HEK293 (cell line): Measurements from ENCODE around the gene OR5K2.

Experiments
- CTCF ChIA-PET: fragments of 350-600 bp; formaldehyde crosslinking; extraction: SDS; loops from one replicate; lab custom pipeline; 2021; ENCODE audit warnings: antibody characterized with exemption; lab: Yijun Ruan, JAX
- POLR2A ChIA-PET: fragments of 300-600 bp; formaldehyde crosslinking; extraction: SDS; loops from one replicate; lab custom pipeline; 2020; ENCODE audit warnings: antibody characterized with exemption, inconsistent platforms; lab: Yijun Ruan, JAX
- H3K27ac ChIP-seq: fragments of 200-500 bp; sonication (Bioruptor generic); 2 replicates; pipeline ENCODE4 v1.5.1; 2014; ENCODE audit warnings: low read depth, low read length, control low read depth, inconsistent platforms; ENCODE audit errors: extremely low read depth
- H3K36me3 ChIP-seq, 2 experiments: fragments of 200-500 bp in 1 of 2; sonication (Bioruptor generic) in 1 of 2; 1 replicate in 1 of 2; 2 replicates in 1 of 2; pipeline ENCODE4 v1.5.1; 2014 to 2017; ENCODE audit warnings: inconsistent platforms in 2 of 2, low read length in 2 of 2; ENCODE audit not compliant: control insufficient read depth in 2 of 2, insufficient read depth in 1 of 2
- H3K4me1 ChIP-seq: fragments of 200-500 bp; sonication (Bioruptor generic); 2 replicates; pipeline ENCODE4 v1.5.1; 2014; ENCODE audit warnings: mild to moderate bottlenecking, low read length, inconsistent platforms; ENCODE audit not compliant: control insufficient read depth, insufficient read depth
- H3K4me3 ChIP-seq: 2 replicates; pipeline ENCODE4 v1.5.1; 2011; ENCODE audit warnings: low read depth, mild to moderate bottlenecking, control low read depth, low read length, moderate library complexity
- H3K9me3 ChIP-seq: fragments of 200-500 bp; sonication (Bioruptor generic); 2 replicates; pipeline ENCODE4 v1.5.1; 2014; ENCODE audit warnings: low read depth, low read length, inconsistent platforms; ENCODE audit not compliant: control insufficient read depth, insufficient read depth
- FEZF1 ChIP-seq: fragments of 450-650 bp; formaldehyde crosslinking; IDR thresholded peaks from 2 replicates; pipeline ENCODE4 v1.5.1; 2016; ENCODE audit warnings: missing biosample characterization, missing genetic modification characterization
- GLIS1 ChIP-seq: fragments of 450-650 bp; formaldehyde crosslinking; IDR thresholded peaks from 2 replicates; pipeline ENCODE4 v1.5.1; 2016; ENCODE audit warnings: missing biosample characterization, missing genetic modification characterization
- ZEB2 ChIP-seq: fragments of 450-650 bp; formaldehyde crosslinking; IDR thresholded peaks from 2 replicates; pipeline ENCODE4 v1.5.1; 2016; ENCODE audit warnings: missing biosample characterization, missing genetic modification characterization
- ZNF19 ChIP-seq: fragments of 450-650 bp; formaldehyde crosslinking; IDR thresholded peaks from 2 replicates; pipeline ENCODE4; 2016; ENCODE audit warnings: missing biosample characterization, missing genetic modification characterization, low read depth
- ZNF23 ChIP-seq: fragments of 450-650 bp; formaldehyde crosslinking; IDR thresholded peaks from 2 replicates; pipeline ENCODE4 v1.5.1; 2016; ENCODE audit warnings: missing biosample characterization, missing genetic modification characterization, borderline replicate concordance
- ZNF501 ChIP-seq: fragments of 450-650 bp; formaldehyde crosslinking; IDR thresholded peaks from 2 replicates; pipeline ENCODE4 v1.5.1; 2016; ENCODE audit warnings: missing biosample characterization, missing genetic modification characterization
- ZNF514 ChIP-seq: fragments of 450-650 bp; formaldehyde crosslinking; IDR thresholded peaks from 2 replicates; pipeline ENCODE4 v1.5.1; 2016; ENCODE audit warnings: missing biosample characterization, missing genetic modification characterization
- ZNF555 ChIP-seq: fragments of 450-650 bp; formaldehyde crosslinking; conservative IDR thresholded peaks from 2 replicates; pipeline ENCODE4 v1.5.1; 2017; ENCODE audit warnings: missing biosample characterization, mild to moderate bottlenecking, missing genetic modification characterization, inconsistent platforms
- ZNF600 ChIP-seq: fragments of 450-650 bp; formaldehyde crosslinking; IDR thresholded peaks from 2 replicates; pipeline ENCODE4 v1.5.1; 2016; ENCODE audit warnings: missing biosample characterization, missing genetic modification characterization
- ZNF621 ChIP-seq: fragments of 450-650 bp; formaldehyde crosslinking; IDR thresholded peaks from 2 replicates; pipeline ENCODE4 v1.5.1; 2017; ENCODE audit warnings: missing biosample characterization, missing genetic modification characterization
- ZNF76 ChIP-seq: fragments of 450-650 bp; formaldehyde crosslinking; IDR thresholded peaks from 2 replicates; pipeline ENCODE4; 2016; ENCODE audit warnings: low read depth, missing biosample characterization, missing genetic modification characterization, borderline replicate concordance
- ZSCAN16 ChIP-seq: fragments of 450-650 bp; formaldehyde crosslinking; IDR thresholded peaks from 2 replicates; pipeline ENCODE4 v1.5.1; 2016; ENCODE audit warnings: missing biosample characterization, missing genetic modification characterization
- TF ChIP-seq, protein P1 (sequence below): sonication (generic); formaldehyde crosslinking; IDR thresholded peaks from 2 replicates; pipeline ENCODE4 v1.8.1; 2022; ENCODE audit warnings: mild to moderate bottlenecking, moderate library complexity, missing genetic modification reagents
- TF ChIP-seq, protein P2 (sequence below): fragments of 450-650 bp; IDR thresholded peaks from 2 replicates; pipeline ENCODE4 v1.5.1; 2018; ENCODE audit warnings: missing biosample characterization, mild to moderate bottlenecking, missing genetic modification characterization
- TF ChIP-seq, protein P3 (sequence below): fragments of 450-650 bp; formaldehyde crosslinking; IDR thresholded peaks from 2 replicates; pipeline ENCODE4 v1.5.1; 2016; ENCODE audit warnings: missing biosample characterization, missing genetic modification characterization, low read depth
- TF ChIP-seq, protein P4 (sequence below): fragments of 450-650 bp; formaldehyde crosslinking; IDR thresholded peaks from 2 replicates; pipeline ENCODE4 v1.5.1; 2016; ENCODE audit warnings: missing biosample characterization, missing genetic modification characterization
- TF ChIP-seq, protein P5 (sequence below): fragments of 450-650 bp; formaldehyde crosslinking; IDR thresholded peaks from 2 replicates; pipeline ENCODE4 v1.5.1; 2016; ENCODE audit warnings: missing biosample characterization, missing genetic modification characterization

OR5K2 gene

DNA sequence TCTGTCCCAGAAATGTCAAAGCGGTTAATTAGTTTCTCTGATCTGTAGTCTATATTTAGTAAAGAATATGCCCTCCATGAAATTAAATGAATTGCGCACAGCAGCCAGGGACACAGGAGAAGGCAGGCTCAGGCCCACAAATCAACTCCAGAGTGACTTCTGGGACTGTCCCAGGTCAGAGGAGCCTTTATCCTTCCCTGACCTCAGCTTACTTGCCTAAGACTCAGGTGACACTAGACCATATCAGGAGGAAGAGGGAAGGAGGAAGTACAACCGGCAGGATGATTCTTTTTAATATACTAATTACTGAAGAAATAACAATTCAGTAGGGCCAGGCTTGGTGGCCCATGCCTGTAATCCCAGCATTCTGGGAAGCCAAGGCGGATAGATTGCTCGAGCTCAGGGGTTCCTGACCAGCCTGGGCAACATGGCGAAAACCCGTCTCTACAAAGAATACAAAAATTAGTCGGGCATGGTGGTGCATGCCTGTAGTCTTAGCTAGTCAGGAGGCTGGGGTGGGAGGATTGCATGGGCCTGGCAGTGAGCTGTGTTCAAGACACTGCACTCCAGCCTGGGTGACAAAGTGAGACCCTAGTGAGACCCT is 32.5 kb downstream of the OR5K2 start:
- Histone ChIP-seq H3K9me3 (no peaks in the 10 kb centered on the region), H3K36me3 (no peaks in the 10 kb centered on the region), H3K27ac (no peak overlapping the region), H3K4me3 (no peak overlapping the region), H3K4me1 (no peaks in the 10 kb centered on the region)
- ChIA-PET CTCF (no interaction called here), POLR2A (no interaction called here)
- TF ChIP-seq ZNF19 (tag by site-specific recombination) (no peak), ZNF23 (no peak), GLIS1 (no peak), FEZF1 (no peak)
- TF ChIP-seq, protein P1, sequence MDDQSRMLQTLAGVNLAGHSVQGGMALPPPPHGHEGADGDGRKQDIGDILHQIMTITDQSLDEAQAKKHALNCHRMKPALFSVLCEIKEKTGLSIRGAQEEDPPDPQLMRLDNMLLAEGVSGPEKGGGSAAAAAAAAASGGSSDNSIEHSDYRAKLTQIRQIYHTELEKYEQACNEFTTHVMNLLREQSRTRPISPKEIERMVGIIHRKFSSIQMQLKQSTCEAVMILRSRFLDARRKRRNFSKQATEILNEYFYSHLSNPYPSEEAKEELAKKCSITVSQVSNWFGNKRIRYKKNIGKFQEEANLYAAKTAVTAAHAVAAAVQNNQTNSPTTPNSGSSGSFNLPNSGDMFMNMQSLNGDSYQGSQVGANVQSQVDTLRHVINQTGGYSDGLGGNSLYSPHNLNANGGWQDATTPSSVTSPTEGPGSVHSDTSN, result no peak
- TF ChIP-seq, protein P2, sequence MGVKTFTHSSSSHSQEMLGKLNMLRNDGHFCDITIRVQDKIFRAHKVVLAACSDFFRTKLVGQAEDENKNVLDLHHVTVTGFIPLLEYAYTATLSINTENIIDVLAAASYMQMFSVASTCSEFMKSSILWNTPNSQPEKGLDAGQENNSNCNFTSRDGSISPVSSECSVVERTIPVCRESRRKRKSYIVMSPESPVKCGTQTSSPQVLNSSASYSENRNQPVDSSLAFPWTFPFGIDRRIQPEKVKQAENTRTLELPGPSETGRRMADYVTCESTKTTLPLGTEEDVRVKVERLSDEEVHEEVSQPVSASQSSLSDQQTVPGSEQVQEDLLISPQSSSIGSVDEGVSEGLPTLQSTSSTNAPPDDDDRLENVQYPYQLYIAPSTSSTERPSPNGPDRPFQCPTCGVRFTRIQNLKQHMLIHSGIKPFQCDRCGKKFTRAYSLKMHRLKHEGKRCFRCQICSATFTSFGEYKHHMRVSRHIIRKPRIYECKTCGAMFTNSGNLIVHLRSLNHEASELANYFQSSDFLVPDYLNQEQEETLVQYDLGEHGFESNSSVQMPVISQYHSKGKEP, result no peak

DNA sequence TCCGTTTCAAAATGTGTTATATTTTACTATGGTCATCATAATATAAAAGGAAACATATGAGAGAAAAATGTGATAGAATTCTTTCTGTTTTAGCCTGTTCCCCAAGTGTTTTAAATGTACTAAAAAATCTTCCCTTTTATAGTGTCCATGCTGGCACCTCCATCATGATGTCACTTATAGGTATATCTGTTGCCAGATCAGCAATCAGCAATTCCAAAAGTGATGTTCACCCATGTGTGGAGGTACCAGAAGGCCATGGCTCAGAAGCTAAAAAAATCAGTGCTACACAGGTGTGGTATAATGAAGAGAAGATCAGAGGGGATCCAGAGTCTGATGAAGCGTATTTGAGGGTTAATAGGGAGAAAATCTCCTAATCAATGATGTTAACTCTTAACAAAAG is 33.2 kb downstream of the OR5K2 start:
- no peak for TF ChIP-seq ZEB2
- TF ChIP-seq, protein P3, sequence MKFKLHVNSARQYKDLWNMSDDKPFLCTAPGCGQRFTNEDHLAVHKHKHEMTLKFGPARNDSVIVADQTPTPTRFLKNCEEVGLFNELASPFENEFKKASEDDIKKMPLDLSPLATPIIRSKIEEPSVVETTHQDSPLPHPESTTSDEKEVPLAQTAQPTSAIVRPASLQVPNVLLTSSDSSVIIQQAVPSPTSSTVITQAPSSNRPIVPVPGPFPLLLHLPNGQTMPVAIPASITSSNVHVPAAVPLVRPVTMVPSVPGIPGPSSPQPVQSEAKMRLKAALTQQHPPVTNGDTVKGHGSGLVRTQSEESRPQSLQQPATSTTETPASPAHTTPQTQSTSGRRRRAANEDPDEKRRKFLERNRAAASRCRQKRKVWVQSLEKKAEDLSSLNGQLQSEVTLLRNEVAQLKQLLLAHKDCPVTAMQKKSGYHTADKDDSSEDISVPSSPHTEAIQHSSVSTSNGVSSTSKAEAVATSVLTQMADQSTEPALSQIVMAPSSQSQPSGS (tag by site-specific recombination), result no peak
- no peak for TF ChIP-seq ZNF514
- TF ChIP-seq, protein P4, sequence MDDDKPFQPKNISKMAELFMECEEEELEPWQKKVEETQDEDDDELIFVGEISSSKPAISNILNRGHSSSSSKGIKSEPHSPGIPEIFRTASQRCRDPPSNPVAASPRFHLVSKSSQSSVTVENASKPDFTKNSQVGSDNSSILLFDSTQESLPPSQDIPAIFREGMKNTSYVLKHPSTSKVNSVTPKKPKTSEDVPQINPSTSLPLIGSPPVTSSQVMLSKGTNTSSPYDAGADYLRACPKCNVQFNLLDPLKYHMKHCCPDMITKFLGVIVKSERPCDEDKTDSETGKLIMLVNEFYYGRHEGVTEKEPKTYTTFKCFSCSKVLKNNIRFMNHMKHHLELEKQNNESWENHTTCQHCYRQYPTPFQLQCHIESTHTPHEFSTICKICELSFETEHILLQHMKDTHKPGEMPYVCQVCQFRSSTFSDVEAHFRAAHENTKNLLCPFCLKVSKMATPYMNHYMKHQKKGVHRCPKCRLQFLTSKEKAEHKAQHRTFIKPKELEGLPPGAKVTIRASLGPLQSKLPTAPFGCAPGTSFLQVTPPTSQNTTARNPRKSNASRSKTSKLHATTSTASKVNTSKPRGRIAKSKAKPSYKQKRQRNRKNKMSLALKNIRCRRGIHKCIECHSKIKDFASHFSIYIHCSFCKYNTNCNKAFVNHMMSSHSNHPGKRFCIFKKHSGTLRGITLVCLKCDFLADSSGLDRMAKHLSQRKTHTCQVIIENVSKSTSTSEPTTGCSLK, result no peak
- ChIA-PET CTCF (no interaction called here), POLR2A (no interaction called here)
- no peak overlapping the region for H3K27ac ChIP-seq
- no peak overlapping the region for H3K4me3 ChIP-seq
- H3K4me1 ChIP-seq, result no peaks in the 10 kb centered on the region
- no peaks in the 10 kb centered on the region for H3K36me3 ChIP-seq
- no peaks in the 10 kb centered on the region for H3K9me3 ChIP-seq

DNA sequence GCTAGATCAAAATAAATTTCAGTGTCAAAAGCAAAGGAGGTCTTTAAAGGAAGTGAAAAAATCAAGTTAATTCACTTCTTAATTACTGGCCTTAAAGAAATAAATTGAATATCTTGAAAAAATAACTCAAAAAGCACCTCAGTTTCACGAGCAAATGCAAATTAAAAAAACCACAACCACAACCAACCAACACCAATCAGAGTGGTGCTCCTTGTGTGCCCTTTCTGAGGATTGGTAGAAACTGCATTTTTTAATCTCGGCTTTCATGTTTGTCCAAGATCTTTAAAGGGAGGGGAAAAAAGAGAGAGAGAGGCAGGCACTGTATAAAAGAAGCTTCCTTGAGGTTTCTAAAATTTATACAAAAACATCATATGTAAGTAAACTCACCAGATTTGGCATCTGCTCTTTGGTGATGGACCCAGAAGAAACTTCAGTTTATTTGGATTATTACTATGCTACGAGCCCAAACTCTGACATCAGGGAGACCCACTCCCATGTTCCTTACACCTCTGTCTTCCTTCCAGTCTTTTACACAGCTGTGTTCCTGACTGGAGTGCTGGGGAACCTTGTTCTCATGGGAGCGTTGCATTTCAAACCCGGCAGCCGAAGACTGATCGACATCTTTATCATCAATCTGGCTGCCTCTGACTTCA is 34.3 kb downstream of the OR5K2 start, which contains the start of gene GPR15:
Gene GPR15, plus strand, starts transcription at position 357 of the 653 bp plus-strand sequence. Its CDS starts 56 bp downstream, at position 413.
- Histone ChIP-seq H3K36me3 (no peaks in the 10 kb centered on the region), H3K27ac (no peak within 1 kb of the TSS), H3K9me3 (no peaks in the 10 kb centered on the region), H3K4me3 (no peak within 1 kb of the TSS), H3K4me1 (no peaks in the 10 kb centered on the region)
- no peak for TF ChIP-seq ZNF76
- no peak for TF ChIP-seq ZNF501
- TF ChIP-seq, protein P5, sequence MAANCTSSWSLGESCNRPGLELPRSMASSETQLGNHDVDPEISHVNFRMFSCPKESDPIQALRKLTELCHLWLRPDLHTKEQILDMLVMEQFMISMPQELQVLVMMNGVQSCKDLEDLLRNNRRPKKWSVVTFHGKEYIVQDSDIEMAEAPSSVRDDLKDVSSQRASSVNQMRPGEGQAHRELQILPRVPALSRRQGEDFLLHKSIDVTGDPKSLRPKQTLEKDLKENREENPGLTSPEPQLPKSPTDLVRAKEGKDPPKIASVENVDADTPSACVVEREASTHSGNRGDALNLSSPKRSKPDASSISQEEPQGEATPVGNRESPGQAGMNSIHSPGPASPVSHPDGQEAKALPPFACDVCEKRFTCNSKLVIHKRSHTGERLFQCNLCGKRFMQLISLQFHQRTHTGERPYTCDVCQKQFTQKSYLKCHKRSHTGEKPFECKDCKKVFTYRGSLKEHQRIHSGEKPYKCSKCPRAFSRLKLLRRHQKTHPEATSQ, result no peak
- no peak for TF ChIP-seq ZNF555 (tag by site-specific recombination)
- no peak for TF ChIP-seq ZSCAN16 (tag by site-specific recombination)
- TF ChIP-seq ZNF600, result no peak
- TF ChIP-seq ZNF621, result no peak
- CTCF ChIA-PET, result no interaction called here
- POLR2A ChIA-PET, result no interaction called here
